Epidermal melanocyte (primary cell): ENCODE data around the gene AFAP1L1.

Experiments
- DNase-seq: peaks from one replicate; pipeline ENCODE4 v3.0.0; 2011; ENCODE audit warnings: low spot score; ENCODE audit not compliant: insufficient read length

The AFAP1L1 gene

DNA sequence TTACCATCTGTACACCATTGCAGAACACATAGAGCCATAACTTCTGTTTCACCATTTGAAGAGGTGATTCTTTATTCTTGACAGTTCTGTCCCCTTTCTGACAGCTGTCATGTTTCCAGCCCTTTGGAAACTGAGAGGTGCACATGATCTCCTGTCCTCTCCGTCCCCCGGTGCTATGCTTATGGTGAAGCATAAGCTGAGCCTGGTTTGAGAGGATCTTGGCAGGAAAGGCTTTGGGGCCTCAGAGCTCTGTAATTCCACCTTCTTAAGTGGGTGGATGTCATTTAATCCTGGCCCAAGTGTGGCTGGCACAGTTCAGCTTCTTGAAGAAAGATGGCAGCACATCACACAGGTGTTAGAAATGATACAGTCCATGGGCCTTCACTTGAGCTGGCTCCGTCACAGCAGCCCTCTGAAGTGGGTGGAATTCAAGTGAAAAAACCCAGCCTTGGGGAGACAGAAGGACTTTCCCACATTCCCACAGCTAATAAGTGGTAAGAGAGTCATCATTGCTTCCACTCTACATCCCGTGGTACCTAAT lies 43.0 kb downstream of the AFAP1L1 start:
- no peak for DNase-seq

DNA sequence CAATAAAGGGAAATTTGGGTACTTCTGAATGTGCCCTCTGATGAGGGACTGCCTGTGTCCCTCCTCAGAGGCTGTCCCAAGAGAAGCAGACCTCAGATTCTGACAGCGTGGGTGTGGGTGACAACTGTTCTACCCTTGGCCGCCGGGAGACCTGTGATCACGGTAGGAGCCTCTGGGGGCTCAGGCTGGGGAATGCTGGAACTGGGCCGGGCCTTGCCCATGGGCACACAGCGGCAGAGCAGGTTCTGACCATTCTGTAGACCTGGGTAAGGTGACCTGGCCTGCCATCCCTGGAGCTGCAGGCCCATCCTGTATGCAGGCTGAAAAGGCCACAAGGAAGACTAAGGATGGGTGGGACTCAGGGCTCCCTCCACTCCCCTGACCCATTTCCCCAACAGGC lies 44.1 kb downstream of the AFAP1L1 start:
- no peak for DNase-seq

DNA sequence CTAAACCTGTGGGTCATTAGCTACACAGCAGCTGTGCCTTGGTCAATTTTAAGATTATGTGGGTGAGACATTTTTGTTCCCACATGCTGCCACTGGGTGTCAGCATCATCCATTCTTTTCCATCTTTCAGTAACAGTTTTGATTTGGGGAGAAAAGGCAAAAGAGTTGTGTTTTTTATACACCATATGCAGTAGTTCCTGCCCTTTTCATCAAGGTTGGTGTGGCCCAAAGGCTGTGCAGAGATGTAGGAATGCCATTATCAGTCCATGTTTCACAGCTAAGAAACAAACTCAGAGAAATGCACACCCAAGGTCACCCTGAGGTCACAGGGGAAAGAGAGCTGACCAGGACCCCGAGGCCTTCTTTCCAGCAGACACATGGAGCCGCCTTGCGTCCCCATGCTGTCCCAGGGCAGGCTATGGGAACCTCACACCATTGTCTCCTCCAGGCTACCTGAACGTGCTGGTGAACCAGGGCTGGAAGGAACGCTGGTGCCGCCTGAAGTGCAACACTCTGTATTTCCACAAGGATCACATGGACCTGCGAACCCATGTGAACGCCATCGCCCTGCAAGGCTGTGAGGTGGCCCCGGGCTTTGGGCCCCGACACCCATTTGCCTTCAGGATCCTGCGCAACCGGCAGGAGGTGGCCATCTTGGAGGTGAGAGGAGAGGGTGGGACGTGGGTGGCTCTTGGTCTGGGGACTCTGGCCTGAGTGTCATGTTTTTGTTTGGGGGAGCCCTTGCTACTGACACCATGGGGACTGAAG lies 45.8 kb downstream of the AFAP1L1 start:
- DNase-seq = peak; percentile 63

DNA sequence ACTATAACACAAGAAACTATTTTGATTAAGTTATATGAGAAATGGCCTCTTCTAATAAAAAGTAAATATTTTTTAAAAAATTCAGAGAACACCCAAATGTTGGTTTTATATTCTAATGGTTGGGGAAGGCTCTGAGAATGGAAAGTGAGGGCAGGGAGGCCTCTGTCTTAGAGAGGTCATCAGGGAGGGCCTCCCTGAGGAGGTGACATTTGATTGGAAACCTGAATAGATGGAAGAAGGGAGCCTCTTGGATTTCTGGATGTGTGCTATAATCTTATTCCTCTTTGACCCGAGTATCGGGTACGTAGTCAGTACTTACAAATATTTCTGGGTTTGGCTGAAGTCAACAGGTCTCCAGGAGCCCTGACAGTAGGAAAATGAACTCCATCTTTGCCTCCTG lies 47.5 kb downstream of the AFAP1L1 start:
- no peak for DNase-seq

DNA sequence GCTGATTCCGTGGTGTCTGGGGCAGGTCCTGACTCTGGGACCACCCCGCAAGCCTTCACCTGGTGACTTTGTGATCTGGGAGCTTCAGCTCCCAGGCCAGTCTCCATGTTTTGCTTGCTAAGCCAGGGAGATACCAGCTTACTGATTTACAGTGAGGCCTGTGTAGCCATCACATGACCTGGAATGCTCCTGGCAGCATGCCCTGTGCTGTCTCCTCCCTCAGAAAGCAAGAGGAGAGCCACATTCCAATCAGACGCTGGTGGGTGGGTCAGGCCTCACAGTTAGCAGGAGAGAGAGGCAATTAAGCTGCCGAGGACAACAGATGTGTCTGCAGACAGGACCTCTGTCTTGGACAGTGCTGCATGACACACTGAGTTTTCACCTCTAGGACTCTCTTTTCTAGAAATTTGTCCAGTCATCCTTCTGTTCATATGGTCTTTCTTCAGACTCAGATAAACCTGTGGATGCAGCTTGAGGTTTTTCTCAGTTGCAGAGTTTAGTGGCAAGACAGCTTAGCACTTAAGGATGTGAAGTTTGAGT lies 49.2 kb downstream of the AFAP1L1 start:
- DNase-seq = peak; percentile 81

DNA sequence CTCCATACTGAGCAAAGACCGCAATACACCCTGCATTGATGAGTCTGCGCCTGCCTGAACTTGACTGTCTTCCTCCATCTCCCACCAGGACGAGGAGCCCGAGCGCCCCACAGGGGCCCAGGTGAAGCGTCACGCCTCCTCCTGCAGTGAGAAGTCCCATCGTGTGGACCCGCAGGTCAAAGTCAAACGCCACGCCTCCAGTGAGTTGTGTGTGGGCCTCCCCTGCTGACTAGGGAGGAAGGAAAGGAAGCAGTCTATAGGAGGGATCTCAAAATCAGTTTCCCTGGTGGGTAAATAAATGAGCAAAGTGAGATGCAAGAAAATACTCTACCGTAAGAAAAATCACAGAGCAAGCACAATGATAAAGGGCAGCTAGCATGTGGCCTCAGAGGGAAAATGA lies 50.9 kb downstream of the AFAP1L1 start:
- DNase-seq = no peak

DNA sequence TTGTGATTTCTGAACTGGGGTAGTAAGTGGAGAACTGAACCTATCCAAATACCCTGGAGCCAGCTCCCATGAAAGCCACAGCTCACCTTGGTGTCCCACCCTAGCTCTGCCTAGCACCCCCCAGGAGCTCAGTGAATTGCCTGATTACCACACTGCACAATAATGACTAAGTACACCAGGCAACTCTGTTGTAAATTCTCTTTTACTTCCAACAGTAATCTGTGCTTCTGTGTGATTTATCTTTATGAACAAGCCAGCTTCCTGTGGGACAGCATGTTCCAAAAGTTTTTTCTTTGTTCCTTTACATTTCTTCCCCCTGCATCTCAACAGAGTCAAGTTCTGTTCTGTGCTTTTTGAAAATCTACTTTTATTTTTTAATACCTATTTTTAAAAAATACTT lies 51.6 kb downstream of the AFAP1L1 start:
- DNase-seq = no peak

DNA sequence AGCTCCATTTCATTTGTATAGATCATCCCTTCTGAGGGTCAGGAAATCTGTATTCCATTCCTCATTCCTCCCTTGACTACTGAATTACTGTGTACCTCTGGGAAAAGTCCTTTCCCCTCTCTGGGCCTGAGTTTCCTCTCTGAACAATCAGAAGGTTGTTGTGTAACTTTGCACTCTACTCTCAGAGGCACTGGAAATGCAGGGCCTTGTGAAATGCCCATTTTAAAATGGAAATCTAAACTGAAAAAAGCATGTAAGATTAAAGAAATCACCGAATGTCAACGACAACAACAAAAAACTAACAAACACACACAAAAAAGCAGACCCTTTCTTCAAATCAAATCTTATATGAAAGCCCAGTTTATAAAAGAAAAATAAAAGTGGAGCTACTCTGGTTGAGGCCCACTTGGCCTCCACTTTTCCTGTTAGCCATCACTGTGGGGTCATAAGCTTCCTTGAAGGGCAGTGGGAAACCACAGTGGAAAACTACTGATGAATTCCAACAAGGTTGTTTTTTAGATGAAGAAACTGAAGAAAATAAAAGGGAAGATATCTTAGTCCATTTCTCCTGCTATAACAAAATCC lies 52.1 kb downstream of the AFAP1L1 start:
- DNase-seq = no peak

DNA sequence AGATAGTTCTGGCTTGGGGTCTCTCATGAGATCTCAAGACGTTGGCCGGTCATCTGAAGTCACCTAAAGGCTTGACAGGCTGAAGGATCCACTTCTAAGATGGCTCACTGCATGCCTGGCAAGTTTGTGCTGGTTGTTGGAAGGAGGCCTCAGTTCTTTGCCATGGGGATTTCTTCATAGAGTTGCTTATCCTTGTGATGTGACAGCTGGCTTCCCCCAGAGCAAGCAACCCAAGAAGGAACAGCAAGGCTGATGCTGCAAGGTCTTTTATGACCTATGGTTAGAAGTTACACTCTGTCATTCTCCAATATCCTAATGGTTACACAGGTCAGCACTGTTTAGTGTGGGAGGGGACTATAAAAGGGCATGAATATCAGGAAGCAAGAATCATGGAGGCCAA lies 53.0 kb downstream of the AFAP1L1 start:
- no peak for DNase-seq

DNA sequence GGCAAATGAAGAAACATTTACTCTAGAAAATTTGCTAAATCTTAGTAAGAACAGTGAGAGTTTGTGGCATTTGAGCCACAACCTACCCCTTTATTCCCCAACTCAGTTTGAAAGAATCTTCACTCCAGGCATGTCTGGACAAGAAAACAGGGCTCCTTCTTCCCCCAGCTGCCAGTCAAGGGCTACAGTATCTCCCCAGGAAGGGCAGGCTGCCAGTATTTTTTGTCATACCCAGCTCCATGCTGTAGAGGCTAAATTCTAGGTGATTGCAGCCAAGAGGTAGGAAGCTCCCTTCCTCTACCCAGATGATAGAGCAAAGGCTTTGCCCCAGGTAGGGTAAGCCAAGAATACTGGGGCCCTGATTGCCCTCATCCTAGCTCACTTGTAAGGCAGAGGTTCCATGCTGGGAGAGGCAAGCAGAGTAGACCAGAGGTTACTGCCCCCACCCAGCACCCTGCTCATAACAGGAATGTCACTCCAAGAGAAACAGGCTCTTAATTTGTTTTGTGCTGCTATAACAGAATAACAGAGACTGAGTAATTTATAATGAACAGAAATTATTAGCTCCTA lies 53.6 kb downstream of the AFAP1L1 start:
- peak; percentile 39 for DNase-seq

DNA sequence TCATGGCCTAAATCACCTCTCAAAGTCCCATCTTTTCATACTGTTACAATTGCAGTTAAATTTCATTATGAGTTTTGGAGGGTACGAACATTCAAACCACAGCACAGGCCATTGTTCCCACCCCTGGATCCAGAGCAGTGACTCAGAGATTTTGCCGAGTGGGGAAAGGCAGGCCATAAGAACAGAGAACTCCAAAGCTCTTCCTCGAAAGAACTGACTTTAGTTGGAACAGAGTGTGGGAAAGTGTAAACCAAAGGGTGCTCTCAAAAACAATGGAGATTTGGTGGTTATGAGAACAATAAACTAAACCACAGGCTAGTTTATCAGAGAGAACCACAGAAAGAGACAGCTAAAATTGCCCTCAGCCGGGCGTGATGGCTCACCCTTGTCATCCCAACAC lies 54.2 kb downstream of the AFAP1L1 start:
- no peak for DNase-seq

DNA sequence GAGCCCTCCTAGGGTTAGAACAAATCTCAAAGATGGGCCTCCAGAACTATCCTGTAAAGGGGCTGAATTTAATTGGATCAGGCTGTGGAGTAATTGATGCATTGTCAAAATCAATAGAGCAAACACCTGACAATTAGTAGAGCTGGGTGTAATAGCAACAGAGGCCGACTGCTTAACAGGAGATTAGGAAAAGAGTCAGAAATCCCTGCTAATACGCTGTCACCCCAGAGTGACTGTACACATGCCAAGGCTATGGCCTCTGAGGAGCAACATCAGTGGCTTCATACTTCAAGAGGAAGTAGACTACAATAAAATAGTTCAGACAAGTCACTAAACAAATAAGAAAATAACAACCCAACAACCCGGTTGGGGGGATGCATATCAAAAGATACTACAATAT lies 55.0 kb downstream of the AFAP1L1 start:
- no peak for DNase-seq

DNA sequence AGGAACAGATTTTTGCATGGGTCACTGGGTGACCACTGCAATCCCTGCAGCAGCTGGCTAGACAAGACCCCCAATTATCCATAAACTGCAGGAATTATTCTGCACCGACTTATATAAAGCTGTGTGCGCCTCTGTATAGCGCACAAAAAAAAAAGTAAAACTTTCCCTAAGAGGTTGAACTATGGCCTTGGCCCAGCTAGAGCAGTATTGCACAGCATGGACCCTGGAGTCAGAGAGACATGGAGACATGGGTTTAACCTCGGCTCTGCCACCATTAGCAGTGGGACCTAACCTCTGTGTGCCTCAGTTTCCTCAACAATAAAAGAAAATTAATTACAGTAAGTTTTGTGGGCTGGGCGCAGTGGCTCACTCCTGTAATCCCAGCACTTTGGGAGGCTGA lies 56.5 kb downstream of the AFAP1L1 start:
- DNase-seq = no peak

DNA sequence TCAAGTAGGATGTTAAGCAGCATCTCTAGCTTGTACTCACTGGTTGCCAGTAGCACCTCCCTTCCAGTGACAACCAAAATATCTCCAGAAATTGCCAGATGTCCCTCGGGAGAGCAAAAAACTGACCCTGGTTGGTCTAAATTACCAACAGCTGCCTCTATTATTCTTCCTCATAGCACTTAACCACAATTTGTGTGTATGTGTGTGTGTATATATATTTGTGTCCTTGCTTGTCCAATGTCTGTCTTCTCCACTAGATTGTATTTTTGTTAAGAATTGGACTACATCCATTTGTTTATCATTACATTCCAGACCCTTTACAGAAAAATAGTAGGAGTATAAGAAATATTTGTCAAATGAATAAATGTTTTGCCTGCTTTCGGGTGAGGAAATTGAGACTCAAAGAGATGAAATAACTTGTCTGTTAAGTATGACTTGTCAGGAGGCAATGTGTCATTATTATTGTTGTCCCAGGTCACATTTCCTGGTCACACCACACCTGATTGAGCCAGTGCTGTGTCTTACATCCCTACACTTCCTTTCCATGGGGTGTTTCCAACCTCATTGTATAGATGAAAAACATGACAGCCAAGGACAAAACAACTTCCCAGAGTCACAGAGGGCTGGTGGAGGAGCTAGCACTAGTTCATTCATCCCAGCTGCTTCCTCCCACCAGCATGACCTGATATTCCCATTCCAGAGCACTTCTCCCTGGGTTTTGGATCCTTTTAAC lies 62.2 kb downstream of the AFAP1L1 start:
- DNase-seq = no peak

DNA sequence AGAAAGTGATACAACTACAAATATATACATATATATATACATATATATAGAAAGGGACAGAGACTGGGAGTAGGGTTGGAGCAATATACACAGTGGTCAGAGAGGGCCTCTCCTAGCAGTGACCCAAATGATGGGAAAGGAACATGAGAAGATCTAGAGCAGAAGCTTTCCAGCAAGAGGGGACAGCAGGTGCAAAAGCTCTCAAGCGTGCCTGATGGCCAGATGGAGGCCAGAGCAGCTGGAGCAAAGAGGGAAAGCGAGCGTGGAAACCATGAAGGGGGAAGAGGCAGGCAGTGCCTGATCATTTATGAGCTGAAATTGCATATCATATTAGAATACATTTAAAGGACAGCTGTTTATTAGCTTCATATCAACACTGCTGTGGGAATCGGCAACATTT lies 66.1 kb downstream of the AFAP1L1 start:
- no peak for DNase-seq

DNA sequence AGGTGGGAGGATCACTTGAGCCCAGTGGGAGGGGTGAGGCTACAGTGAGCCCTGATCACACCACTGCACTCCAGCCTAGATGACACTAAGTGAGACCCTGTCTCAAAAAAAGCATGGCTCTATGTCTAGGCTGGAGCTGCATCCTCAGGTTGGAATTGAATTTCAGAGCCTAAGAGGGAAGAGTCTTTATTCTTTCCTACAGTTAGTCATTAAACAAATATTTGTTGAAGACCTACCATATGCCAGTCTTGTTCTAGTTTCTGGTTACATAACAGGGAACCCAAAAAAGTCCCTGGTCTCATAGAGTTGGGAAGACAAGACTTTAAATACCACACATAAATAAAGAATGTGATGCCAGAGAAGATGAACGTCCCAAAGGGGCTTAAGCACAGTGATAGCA lies 66.7 kb downstream of the AFAP1L1 start:
- DNase-seq = no peak

DNA sequence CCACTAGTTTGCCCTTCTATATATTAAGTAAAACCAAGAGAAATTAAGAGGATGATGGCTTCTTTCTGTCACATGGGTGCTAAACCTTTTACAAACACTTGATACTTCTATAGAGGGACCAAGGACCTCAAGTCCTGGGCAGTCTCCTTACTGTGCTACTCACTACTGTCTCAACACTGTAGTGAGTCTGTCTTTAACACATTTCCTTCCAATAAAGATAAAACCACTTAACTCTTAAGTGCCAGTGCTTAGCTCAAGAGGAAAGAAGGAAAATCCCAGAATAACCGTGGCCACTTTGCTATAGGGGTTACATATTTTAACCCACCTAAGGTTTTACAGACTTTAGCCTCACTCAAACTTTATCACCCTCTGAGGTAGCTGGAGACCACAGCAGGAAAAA lies 69.3 kb downstream of the AFAP1L1 start:
- no peak for DNase-seq

DNA sequence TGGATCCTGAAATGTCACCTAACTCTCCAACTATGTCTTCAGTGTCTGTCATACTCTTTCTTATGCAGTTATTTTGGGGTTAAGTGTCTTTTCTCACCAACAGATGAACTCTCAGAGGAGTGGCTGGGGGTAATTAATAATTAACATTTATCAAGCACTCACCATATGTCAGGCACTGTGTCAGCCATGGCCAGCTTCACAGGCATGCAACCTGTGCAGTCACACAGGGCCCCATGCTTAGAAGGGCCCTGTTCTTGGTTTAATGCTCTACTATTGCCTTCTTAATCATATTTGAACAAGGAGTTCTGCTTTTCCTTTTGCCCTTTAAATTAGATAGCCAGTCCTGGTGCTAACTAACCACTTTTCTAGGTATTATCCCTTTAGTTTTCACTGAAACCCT lies 70.2 kb downstream of the AFAP1L1 start:
- DNase-seq = no peak

DNA sequence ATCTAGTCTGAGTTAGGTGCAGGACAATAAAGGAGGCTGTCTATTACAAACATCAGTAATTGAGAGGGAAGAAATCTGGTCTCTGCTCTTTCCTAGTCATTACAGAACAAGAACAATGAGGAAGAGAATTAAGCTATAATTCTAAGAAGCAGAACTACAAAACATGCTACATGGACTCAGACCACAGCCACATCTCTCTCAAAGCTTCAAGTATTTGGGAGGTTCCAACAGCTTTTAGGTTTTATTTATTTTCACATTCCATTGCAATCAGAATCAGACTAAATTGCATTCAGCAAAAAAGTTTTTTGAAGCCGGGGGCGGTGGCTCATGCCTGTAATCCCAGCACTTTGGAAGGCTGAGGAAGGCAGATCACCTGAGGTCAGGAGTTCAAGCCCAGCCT lies 72.5 kb downstream of the AFAP1L1 start:
- DNase-seq = no peak

DNA sequence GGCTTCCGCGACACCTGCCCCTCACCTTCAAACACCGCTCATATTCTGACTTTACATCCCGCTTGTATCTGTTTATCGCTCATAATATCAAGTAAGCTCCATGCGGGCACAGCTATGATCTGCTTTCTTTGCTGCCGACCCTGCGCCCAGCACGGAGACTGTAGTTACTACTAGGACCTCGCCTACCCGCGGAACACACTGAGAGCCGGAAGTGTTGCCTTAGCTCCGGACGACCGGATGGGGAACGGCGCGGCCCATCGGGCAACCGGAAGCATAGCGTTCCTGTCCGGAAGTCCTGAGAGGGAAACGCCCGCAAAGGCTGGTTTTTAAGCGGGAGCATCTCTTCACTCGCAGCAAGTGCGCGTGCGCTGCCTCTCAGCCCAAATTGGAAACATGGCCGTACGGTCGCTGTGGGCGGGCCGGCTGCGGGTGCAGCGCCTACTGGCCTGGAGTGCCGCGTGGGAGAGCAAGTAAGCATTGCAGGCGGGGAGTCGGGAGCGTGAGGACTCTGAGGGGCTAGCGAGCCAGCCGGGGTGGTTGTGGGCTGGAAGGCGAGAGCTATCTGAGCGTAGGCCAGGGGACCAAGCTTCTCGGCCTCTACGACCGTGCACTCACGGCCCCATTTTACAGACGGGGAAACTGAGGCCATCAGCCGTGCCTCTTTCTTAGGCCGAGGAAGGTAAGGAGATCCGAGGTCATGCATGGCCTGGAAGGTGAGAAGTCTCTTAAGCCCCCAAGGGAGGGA lies 73.7 kb downstream of the AFAP1L1 start, which contains the start of gene GRPEL2:
GRPEL2 (plus strand) TSS at position 353 of the 745 bp plus-strand sequence; CDS start at position 394, 41 bp downstream.
- DNase-seq = peak; percentile 97

DNA sequence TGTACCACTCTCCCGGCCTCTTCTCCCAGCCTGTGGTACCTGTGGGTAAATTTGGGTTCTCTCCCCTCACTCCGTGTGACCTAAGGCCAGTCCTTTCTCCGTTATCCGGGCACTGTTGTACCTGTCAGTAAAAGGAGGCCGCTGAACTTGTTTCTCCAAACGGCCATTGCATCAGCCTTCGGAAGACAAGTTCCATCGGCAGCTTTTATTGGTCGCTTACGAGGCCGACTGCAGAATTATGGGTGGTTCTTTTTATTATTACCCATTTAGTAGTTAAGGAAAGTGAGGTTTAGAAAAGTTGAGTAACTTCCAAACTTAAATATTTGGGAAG lies 74.2 kb downstream of the AFAP1L1 start:
- DNase-seq = no peak
